Progenitor cell of endocrine pancreas (in vitro differentiated cells): ENCODE data around the gene ADGRV1. TPM values are rescaled to one million over a fixed set of nuclear protein-coding genes. Genes with fewer than 3 reads are reported as not detected.
A peak's percentile ranks its signal among the peaks of the same experiment; 100 is the strongest.
"Not testable (repeated sequence)": the region's sequence is repeated elsewhere in the genome, so short reads cannot be mapped to it uniquely, and the experiment has no call there.

Source experiments
- DNase-seq: peaks from one replicate; pipeline ENCODE4 v3.0.0; 2021; ENCODE audit warnings: low spot score; ENCODE audit not compliant: unreplicated experiment
- H3K27ac Mint-ChIP-seq: 2 replicates; pipeline ENCODE4 v1.8.0; 2021; ENCODE audit warnings: mild to moderate bottlenecking, moderate library complexity, mixed read lengths
- H3K27me3 Mint-ChIP-seq: 2 replicates; pipeline ENCODE4 v1.8.0; 2021; ENCODE audit warnings: mixed read lengths
- H3K36me3 Mint-ChIP-seq: 2 replicates; pipeline ENCODE4 v1.8.0; 2022; ENCODE audit warnings: mixed read lengths; ENCODE audit not compliant: insufficient read depth
- H3K4me1 Mint-ChIP-seq: 2 replicates; pipeline ENCODE4 v1.8.0; 2021; ENCODE audit warnings: low read depth, mixed read lengths
- H3K4me3 Mint-ChIP-seq: 2 replicates; pipeline ENCODE4 v1.8.0; 2021; ENCODE audit warnings: low read depth, mild to moderate bottlenecking, moderate library complexity, mixed read lengths
- H3K9me3 Mint-ChIP-seq: 2 replicates; pipeline ENCODE4 v1.8.0; 2021; ENCODE audit warnings: low read depth, mixed read lengths
- total RNA-seq: library from RNA; stranded (reverse); gene quantifications from 2 replicates; pipeline ENCODE4 v1.2.1, GENCODE V29; 2021
- TF ChIP-seq, protein P1 (sequence below): fragments of 200-600 bp; sonication (generic); IDR thresholded peaks from one replicate; pipeline ENCODE4 v1.5.0; 2021; ENCODE audit warnings: antibody characterized with exemption, mild to moderate bottlenecking; ENCODE audit not compliant: unreplicated experiment

Gene ADGRV1
- total RNA-seq, 1 donor from 2014 or later, result 82.3 TPM

- H3K4me3 Mint-ChIP-seq, result no peak overlapping the region
- H3K4me1 Mint-ChIP-seq, result no peaks in the 10 kb centered on the region
- no peak overlapping the region for H3K27ac Mint-ChIP-seq
- H3K9me3 Mint-ChIP-seq, result no peaks in the 10 kb centered on the region
- no peaks in the 10 kb centered on the region for H3K27me3 Mint-ChIP-seq
- TF ChIP-seq, protein P1, sequence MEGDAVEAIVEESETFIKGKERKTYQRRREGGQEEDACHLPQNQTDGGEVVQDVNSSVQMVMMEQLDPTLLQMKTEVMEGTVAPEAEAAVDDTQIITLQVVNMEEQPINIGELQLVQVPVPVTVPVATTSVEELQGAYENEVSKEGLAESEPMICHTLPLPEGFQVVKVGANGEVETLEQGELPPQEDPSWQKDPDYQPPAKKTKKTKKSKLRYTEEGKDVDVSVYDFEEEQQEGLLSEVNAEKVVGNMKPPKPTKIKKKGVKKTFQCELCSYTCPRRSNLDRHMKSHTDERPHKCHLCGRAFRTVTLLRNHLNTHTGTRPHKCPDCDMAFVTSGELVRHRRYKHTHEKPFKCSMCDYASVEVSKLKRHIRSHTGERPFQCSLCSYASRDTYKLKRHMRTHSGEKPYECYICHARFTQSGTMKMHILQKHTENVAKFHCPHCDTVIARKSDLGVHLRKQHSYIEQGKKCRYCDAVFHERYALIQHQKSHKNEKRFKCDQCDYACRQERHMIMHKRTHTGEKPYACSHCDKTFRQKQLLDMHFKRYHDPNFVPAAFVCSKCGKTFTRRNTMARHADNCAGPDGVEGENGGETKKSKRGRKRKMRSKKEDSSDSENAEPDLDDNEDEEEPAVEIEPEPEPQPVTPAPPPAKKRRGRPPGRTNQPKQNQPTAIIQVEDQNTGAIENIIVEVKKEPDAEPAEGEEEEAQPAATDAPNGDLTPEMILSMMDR, result peak; percentile 91
- H3K36me3 Mint-ChIP-seq, result peaks cover 12% of the 10 kb centered on the region
- peak; percentile 71 for DNase-seq
These were observed 225.1 kb downstream of the ADGRV1 start for GRCh38 chr5:90783460-90784333.

GRCh38 chr5:90786756-90787155 lies 228.2 kb downstream of the ADGRV1 start:
- TF ChIP-seq, protein P1, result no peak
- DNase-seq, result no peak
- peaks cover 26% of the 10 kb centered on the region for H3K36me3 Mint-ChIP-seq
- H3K27me3 Mint-ChIP-seq, result no peaks in the 10 kb centered on the region
- no peaks in the 10 kb centered on the region for H3K9me3 Mint-ChIP-seq
- no peak overlapping the region for H3K27ac Mint-ChIP-seq
- H3K4me3 Mint-ChIP-seq, result no peak overlapping the region
- no peaks in the 10 kb centered on the region for H3K4me1 Mint-ChIP-seq

- peaks cover 20% of the 10 kb centered on the region for H3K9me3 Mint-ChIP-seq
- H3K36me3 Mint-ChIP-seq, result peaks cover 57% of the 10 kb centered on the region
- no peak overlapping the region for H3K27ac Mint-ChIP-seq
- H3K4me3 Mint-ChIP-seq, result no peak overlapping the region
- H3K4me1 Mint-ChIP-seq, result no peaks in the 10 kb centered on the region
- no peaks in the 10 kb centered on the region for H3K27me3 Mint-ChIP-seq
- no peak for DNase-seq
- TF ChIP-seq, protein P1, result no peak
These were observed 234.1 kb downstream of the ADGRV1 start for GRCh38 chr5:90792725-90793124.

DNA sequence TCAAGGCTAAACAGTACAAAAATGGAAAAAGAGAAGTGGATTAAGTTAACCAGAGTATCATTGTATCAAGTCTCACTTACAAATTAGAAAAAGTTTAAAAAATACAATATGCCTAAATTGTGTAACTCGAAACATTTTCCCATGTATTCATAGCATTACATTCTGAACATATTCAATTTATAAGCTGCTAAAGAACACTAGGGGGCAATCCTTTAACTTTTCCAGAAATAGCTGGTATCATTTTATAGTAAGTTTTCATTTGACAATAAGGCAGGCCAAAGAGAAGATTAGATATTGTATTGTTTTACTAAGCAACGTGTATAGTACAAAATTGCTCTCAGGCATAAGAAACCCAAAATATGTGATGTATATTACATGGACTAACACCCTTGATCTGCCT lies 234.6 kb downstream of the ADGRV1 start:
- Mint-ChIP-seq H3K9me3 (peaks cover 24% of the 10 kb centered on the region), H3K27ac (no peak overlapping the region), H3K4me3 (no peak overlapping the region), H3K36me3 (peaks cover 61% of the 10 kb centered on the region), H3K4me1 (no peaks in the 10 kb centered on the region), H3K27me3 (no peaks in the 10 kb centered on the region)
- TF ChIP-seq, protein P1, result no peak
- no peak for DNase-seq

DNA sequence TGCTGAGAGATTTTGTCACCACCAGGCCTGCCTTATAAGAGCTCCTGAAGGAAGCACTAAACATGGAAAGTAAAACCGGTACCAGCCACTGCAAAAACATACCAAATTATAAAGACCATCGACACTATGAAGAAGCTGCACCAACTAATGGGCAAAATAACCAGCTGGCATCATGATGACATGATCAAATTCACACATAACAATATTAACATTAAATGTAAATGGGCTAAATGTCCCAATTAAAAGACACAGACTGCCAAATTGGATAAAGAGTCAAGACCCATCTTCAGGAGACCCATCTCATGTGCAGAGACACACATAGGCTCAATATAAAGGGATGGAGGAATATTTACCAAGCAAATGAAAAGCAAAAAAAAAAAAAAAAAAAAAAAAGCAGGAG lies 238.3 kb downstream of the ADGRV1 start:
- H3K4me1 Mint-ChIP-seq, H3K4me3 Mint-ChIP-seq, H3K27me3 Mint-ChIP-seq, H3K27ac Mint-ChIP-seq, DNase-seq: not testable (repeated sequence)
- Mint-ChIP-seq H3K9me3 (peaks cover 45% of the 10 kb centered on the region), H3K36me3 (peaks cover 55% of the 10 kb centered on the region)

- H3K27ac Mint-ChIP-seq, DNase-seq, H3K27me3 Mint-ChIP-seq, H3K4me3 Mint-ChIP-seq, H3K4me1 Mint-ChIP-seq: not testable (repeated sequence)
- H3K36me3 Mint-ChIP-seq, result peaks cover 39% of the 10 kb centered on the region
- H3K9me3 Mint-ChIP-seq, result peaks cover 45% of the 10 kb centered on the region
These were observed 241.5 kb downstream of the ADGRV1 start for GRCh38 chr5:90800082-90800481.

- not testable (repeated sequence) for H3K4me1 Mint-ChIP-seq, H3K27me3 Mint-ChIP-seq, DNase-seq, H3K4me3 Mint-ChIP-seq, H3K27ac Mint-ChIP-seq
- H3K9me3 Mint-ChIP-seq, result peaks cover 45% of the 10 kb centered on the region
- H3K36me3 Mint-ChIP-seq, result peaks cover 36% of the 10 kb centered on the region
These were observed 241.9 kb downstream of the ADGRV1 start for GRCh38 chr5:90800515-90800914.
